Left renal pelvis (tissue), 4 donors: Measurements from ENCODE around the gene GALNT18. TPM values are rescaled to one million over a fixed set of nuclear protein-coding genes. Genes with fewer than 3 reads are reported as not detected.

ENCODE experiments used
- DNase-seq, 4 donors: peaks; one replicate each; pipeline ENCODE4 v3.0.0-alpha.2; 2013; ENCODE audit warnings: low read depth in 4 of 4, low spot score in 3 of 4
- polyA plus RNA-seq, 4 donors: library from polyadenylated mRNA; unstranded; fragments of 120-200 nt; gene quantifications; one replicate each; pipeline ENCODE4 v1.2.1, GENCODE V29; 2013; ENCODE audit not compliant: insufficient read length in 4 of 4

The GALNT18 gene
- polyA plus RNA-seq, 4 donors, result 7.5 to 29.7 (median 23.8) TPM

DNA sequence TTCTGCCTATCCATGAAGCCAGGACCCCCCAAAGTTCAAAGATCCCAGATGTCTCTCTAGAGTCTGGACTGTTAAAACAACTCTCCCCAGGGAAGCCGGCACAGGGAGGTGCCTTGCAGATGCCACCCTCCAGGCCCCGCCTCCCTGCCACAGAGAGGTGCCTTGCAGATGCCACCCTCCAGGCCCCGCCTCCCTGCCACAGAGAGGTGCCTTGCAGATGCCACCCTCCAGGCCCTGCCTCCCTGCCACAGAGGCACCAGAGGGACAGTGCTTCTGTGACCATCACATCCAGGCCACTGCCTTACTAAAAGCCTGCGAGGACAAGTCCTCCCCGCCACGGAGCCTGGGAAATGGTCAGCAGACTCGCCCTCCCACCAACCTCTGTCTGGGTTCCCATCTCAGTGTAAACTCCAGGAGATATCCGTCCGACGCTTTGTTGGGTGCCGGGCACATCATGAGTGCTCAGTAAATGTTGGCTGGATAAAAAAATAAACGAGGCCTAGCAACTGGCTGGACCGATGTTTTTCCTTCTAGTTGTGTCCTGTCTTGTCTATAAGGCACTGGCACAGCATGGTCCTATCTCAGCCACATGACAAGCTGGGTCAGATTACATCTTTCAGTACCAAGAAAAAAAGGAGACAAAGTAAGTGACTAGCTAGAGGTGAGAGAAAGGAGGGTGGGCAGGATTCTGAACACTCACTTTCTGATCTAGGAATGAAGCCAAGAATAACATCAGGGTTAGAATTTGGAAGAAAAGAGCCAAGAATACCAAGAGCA lies 177.6 kb downstream of the GALNT18 start:
- no peak for DNase-seq

DNA sequence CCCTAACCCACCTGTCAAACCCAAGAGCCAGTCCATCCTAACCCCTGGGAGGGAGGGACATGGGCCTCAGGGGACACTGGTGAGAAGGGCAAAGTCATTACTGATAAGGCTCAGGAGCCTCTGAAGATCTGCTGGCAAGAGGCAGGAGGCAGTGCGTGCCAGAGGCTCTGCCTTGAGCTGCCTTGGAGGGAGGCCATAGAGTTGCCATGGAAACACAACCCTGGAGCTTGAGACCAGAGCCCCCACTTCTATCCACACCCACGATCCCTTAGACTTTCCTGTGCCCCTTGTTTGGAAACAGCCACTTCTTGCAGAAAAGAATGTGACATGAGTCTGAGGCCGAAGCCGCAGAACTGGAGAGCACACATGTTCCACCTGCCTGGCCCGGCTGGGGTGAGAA lies 179.0 kb downstream of the GALNT18 start:
- DNase-seq, result no peak

DNA sequence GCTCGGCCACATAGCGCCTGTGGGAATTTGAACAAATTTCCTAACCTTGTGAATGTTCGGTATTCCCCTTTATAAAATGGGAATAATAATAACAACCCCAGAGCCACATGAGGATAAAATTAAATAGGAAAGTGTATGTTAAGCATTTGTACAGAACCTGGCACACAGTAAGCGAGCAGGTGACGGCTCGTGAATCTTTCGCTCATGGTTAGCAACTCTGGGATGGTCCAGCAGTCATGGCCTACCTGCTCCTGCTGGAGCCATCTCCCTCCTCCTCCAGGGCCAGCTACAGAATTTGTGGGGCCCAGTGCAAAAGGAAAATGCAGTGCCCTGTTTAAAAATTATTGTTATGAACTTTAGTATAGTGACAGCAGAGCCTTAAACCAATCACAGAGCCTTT lies 180.3 kb downstream of the GALNT18 start:
- no peak for DNase-seq

DNA sequence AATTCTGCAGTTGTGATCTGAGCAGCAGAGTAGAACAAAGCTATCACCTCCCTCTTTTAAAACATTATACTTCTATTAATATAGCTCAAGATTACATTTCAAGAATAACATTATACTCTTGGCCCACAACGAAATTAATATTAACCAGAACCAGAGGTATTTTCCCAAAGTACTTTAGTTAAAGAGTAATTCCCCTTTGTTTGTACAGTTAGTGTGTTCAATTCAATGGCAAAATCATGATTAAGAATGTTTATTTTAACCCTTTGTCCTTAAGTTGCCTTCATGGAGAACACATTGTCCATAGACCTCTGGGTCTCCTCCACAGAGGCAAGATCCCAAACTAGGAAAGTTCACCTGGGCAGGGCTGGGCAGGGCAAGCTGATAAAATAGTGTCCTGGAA lies 180.7 kb downstream of the GALNT18 start:
- no peak for DNase-seq

DNA sequence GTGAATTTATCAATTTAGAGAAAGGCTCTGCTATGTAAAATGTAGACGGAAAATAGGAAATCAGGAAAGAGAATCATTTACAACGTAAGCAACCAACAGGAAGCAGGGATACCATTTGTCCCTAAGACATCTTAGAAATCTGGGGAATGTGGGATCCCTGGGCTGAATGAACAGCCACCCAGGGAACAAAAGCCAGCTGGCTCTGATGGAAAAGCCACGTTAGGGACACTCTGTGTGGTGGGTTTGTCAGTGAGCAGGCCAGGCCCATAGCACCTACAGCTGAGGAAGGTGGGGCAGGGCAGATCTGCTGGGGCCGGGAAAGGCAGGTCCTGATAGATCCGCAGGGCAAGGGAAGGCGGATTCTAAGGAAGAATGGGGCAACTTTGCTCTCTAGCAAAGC lies 181.7 kb downstream of the GALNT18 start:
- DNase-seq, result no peak

DNA sequence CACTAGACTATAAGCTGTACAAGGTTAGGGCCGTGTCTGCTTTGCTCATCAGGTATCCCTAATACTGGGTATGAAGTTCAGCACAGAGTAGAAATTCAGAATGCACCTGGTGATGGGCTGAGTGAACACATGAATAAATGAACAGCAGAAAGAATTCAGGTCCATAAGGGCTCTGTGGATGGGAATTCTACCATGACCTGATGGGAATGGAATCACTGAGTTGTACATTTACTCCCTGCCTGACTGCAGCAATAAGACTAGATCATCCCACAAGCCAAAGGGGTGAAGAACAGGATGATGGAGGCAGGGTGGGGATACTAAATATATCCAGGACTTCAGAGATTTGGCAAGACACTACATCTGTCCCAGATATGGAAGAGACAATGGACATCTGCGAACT lies 182.2 kb downstream of the GALNT18 start:
- DNase-seq, result no peak

DNA sequence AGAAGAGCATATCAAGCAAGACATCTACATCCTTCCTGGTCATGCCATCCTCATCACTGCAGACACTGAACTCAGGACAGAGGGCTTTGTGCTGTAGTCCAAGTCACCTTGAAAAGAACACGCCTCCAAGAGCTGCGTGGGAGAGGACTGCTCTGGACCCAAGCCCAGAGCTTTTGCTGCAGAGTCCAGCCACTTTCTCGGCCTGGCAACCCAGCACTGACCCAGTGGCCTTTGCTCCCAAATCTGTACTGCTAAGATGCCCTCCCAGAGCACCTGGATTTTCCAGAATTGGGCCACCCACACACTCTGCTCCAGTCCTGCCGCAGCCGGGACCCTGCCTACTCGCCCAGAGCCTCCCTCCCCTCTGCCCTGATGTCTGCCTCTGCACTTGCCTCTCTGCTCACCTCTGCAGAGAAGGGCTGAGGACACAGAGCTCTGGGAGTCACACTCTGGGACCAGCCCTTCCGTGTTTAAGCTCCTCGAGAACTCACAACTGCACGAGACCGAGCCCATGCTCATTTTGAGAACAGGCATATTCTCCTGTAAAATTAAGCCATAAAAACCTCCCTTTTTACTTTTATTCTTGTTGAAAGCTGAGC lies 185.0 kb downstream of the GALNT18 start:
- no peak for DNase-seq

DNA sequence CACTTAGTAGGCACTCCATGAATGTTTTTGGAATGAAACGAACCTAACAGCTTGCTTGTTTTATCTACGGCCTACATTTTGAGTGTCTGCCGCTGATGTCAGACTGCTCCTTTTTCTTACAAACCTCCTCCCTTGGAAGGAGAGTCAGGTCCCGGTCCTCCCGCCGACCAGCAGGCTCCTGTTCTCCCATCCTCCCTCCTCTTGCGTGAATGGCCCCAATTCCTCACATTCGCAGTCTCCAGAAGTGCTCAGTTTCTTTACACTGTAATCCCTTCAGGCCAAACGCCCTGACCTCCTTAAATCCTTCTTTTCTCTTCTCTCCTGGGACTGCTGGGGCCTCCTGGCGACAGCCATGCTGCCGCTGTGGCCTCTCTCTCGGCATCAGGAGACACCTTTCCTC lies 186.2 kb downstream of the GALNT18 start:
- no peak for DNase-seq

DNA sequence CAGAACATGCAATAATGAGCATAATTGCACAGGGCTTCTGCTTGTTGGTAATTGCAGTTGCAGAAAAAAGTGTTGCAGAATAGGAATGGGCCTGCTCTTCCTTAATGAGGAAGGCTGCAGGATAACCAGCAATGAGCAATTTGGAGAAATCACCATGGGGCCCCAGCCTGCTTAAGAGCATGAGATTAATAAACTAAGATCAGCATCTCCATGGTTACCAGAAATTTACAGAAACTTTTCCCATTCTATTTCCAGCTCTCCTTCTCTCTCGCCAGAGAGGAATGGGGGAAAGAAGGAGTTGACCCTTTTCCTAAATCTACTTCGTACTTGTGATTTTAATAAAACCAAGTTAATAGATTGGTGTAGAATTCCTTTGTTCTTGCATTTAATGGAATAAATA lies 187.8 kb downstream of the GALNT18 start:
- no peak for DNase-seq

DNA sequence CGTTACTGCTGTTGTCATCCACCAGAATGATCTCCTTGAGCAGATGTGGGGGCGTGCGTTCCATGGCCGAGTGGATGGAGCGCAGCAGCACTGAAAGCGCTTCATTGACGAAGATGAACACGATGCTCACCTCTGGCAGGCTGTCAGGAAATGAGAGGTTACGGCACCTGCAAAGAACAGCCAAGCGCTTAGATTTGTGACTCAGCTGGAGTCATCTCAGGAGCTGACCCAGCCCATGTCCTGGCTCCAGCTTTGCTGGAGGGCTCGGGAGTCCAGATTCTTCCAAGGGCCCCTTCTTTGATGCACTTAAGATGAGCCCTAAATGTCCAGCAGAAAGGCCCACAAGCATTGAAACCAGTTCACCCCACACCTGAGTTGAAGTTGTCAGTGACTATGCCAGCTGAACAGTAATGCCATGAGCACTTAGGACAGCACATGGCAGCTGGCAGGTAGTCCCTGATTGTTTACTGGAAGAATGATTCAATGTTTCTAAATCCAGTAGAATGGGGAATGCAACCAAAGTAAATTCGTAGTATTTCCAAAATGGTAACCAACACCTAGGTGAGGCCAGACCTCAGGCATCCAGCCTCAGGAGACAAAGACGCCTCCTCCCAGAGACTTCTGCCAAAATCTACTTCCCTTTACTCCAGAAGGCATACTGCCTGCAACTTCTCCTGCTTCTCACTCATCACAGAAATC lies 189.0 kb downstream of the GALNT18 start:
- no peak for DNase-seq

DNA sequence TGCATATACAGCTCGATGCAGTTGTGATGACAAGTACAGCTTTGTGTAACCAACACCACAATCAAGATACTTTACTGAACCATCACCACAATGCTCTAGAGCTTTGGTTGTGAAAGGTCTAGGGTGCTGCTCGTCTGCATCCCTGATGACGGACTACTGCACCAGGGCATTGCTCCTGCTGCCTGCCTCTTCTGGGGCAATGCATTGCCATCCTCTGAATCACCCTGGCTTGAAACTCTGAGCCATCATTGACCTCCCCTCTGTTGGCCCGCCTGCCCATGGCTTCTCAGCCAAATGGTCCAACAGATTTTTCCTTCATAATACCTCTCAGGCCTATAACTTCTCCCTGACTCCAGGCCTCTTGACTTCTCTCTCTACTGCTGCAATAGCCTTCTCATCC lies 191.4 kb downstream of the GALNT18 start:
- no peak for DNase-seq

DNA sequence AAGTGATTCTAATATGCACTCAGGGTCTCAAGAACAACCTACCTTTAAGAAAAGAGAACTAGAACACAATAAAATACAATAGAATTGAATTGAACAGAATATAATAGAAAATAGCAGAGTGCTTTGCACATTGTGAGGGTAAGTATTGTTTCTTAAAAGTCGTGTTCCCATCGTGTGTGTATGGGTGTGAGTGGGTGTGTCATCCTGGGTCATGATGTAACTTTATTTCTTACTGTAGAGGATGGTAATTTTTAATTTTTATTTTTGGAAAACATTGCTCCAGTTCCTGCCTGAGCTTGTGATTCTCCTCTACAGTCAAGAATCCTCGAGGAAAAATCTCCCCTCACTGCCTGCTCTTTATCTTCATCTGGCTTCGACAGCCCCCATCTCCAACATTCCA lies 193.1 kb downstream of the GALNT18 start:
- no peak for DNase-seq

DNA sequence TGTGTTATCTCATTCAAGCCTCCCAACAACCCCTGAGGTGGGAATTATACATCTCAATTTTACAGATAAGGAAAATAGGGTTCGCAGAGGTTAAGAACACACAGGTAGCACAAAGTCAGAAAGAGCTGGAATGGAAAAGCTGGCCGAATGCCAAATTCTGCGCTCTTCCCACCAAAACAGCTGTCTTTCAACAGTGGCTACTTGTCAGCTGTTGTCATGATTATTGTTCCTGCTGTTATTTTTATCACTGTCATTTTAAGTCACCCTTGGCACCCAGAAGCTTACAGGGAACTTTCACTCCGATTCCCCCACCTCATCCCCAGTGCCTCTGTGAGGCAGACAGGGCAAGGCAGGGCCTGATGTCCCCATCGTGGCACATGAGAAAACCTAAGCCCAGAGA lies 194.3 kb downstream of the GALNT18 start:
- no peak for DNase-seq

DNA sequence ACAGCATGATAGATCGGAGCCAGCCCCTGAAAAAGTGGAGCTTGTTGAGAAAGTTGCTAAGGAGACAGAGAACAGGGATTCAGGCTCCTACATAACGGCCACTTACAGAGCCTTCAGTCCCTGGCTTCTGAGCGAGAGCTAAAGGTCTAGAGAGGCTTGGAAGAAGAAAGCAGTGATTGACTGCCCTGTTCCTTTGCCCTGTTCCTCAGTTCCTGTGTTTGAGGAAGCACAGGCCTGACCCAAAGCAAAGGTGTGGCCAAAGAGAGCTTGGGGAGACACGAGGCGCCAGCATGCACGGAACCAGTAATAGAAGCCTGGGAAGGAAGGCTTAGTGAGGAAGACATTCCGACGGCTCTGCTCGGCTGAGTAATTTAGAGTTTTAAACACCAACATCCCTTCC lies 194.7 kb downstream of the GALNT18 start:
- no peak for DNase-seq

DNA sequence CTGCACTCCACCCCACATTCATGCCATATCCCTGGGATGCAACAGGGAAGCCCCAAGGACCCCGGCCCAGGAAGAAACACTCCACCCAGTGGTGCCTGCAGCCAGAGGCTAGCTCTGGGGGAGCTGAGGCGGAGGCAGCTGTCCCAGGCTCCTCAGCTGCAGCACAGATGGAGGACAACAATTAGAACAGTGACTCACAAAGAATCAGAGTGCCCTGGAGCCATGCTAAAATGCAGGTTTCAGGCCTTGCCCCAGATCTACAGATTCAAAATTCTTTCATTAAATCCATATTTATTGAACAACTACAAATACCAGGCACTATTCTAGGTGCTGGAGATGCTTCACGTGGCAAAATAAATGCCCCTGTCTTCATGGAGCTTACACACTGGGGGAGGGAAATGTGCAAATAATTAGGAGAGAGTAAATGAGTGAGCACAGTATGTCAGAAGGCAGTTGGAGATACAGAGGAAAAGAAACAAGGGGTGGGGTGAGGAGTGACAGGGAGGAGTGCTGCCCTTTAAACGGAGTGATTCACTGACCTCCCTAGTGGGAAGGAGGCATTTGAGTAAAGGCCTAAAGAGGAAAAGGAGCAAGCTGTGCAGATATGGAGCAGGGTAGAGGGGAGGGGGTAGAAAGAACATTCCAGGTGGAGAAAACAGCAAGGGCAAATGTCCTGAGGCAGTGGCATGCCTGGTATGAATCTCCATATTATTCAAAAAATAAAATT lies 195.4 kb downstream of the GALNT18 start:
- no peak for DNase-seq

DNA sequence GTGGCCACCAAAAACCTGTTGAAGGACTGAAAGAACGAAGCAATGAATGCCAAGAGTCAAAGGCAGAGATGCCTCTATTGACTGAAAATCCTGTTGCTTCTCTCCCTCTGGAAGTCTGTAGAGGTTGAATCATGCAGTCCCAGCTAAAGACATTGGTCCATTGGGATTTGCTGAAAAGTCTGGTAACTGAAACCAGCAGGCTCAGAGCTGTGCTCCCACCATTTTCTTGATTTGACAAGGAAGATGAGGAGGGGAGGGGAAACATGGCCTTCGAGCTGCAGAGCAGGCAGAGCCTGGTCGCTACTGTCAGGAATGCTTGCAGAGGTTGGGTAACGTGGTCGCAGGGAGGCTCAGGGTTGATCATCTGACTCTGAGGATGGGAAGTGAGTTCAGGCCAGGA lies 196.0 kb downstream of the GALNT18 start:
- DNase-seq, result no peak

DNA sequence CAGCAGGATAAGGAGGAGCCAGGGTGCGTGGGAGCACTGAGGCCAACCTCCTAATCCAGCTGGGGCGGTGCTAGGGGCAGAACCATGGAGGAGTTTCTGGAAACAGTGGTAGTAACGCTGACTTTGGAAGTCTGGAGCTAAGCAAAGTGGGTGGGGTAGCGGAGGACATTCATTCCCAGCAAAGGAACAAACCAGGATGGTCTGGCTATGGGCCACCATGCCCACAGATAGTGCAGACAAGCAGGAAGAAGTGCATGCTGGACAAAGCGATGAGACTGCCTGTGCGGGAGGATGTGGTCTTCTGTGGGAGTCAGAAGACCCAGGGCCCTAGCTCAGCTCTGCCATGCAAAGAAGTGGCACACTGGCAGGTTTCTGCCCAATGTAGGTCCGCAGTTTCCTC lies 197.1 kb downstream of the GALNT18 start:
- no peak for DNase-seq

DNA sequence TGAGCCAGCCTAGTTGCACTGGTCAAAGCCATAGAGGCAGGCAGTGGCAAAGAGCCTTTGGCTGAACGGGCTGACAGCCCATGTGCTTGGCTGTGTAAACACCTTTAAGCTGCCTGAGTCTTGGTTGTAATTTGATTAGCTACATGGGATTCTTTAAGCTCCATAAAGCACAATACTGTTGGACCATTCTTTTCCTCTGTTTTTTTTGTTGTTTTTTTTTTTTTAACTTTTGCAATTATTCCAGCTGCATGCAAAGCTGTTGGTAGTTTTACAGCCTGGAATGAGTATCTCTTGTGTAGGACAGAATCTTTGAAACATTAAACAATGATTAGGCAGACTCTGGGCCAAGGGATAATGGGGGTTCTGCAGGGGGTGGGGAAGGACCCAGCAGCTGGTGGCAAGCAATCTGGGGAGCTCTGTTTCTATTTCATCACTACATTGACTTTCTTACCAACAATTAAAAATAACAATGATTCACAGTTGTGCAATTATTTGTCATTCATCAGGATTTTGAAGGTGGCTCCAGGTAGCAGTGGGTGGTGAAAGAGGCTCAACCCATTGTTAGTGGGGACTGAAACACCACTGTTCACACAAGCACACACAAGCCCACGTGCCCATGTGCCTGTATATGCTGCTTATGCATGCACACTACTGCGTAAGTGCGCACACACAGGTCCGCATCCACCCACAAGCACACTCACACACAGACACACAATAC lies 199.2 kb downstream of the GALNT18 start:
- no peak for DNase-seq

DNA sequence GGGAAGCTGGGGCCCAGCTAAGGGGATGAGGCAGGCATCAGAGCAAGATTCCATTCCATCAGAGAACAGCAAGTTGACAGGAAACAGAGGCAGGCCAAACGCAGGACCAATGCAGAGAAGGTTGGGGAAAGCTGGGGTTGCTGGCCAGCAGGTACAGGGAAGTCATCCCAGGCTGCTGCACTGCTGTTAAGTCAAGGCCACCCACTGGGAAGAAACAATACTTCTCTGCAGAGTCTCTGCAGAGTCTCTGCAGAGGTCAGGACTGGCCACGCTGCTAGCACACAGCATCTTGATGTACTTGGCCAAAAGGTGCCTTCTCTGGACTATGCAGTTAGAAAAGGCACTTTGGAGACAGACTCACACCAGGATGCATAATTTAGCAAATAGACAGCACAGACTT lies 200.3 kb downstream of the GALNT18 start:
- no peak for DNase-seq

DNA sequence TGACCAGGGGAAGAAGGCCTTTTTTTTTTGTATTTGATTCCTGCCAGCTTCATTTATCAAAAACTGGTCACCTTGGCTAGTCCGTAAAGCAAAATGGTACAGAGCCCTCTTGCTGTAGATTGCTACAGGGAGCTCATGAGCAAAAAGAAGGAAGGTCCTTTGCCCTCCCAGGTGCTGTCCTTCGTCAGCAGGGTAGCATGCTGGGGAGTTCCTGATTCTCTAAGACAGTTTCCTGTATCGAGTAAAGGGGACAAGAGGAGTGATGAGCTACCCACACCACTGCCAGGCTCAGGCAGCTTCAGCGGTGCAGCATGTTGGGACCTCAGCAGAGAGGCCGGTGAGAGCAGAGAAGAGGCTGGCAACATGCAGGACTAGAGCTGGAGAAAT lies 200.9 kb downstream of the GALNT18 start:
- DNase-seq, result no peak
